ENCODE data around the gene ORC6. TPM values are rescaled to one million over a fixed set of nuclear protein-coding genes. Genes with fewer than 3 reads are reported as not detected.

Gene ORC6
- total RNA-seq, 1 experiment from 2014 or later: 95.0 TPM

GRCh38 chr16:46700048-46700447 lies 10.6 kb downstream of the ORC6 start:
- Histone ChIP-seq H2BK5ac (ENCODE audit: insufficient read length, low read length) (no peak overlapping the region), H2BK120ac (ENCODE audit: low read depth, low read length, poor library complexity, severe bottlenecking) (no peak overlapping the region), H3K4me1 (ENCODE audit: insufficient read depth, low read length) (no peaks in the 10 kb centered on the region), H3K23ac (ENCODE audit: insufficient read length, low read depth, low read length) (no peak overlapping the region), H3K56ac (ENCODE audit: insufficient read length, low read depth, low read length) (no peak overlapping the region), H3K9me3 (ENCODE audit: control insufficient read depth, low read depth, low read length) (no peaks in the 10 kb centered on the region), H3K27me3 (ENCODE audit: insufficient read depth, low read length) (no peaks in the 10 kb centered on the region), H2AK5ac (ENCODE audit: insufficient read length, low read length) (no peak overlapping the region), H4K20me1 (ENCODE audit: control insufficient read depth, insufficient read depth, insufficient read length) (no peaks in the 10 kb centered on the region), H3K79me1 (ENCODE audit: insufficient read depth, low read depth, low read length, poor library complexity, severe bottlenecking) (no peaks in the 10 kb centered on the region), H4K91ac (ENCODE audit: insufficient read length, low read depth, low read length) (no peak overlapping the region), H2BK20ac (ENCODE audit: low read depth, low read length, poor library complexity, severe bottlenecking) (no peak overlapping the region), H3K9ac (ENCODE audit: extremely low read depth, insufficient read length, low read length) (no peak overlapping the region), H3K14ac (ENCODE audit: insufficient read depth, low read length) (no peak overlapping the region), H3K18ac (ENCODE audit: insufficient read length, low read depth, low read length) (no peak overlapping the region), H3K4me2 (ENCODE audit: insufficient read depth, insufficient read length, low read length) (no peak overlapping the region), H3K23me2 (ENCODE audit: insufficient read length, low read depth, low read length, poor library complexity, severe bottlenecking) (no peaks in the 10 kb centered on the region), H2BK15ac (ENCODE audit: low read depth, low read length) (no peak overlapping the region), H4K5ac (ENCODE audit: insufficient read length, low read depth, low read length) (no peak overlapping the region), H3T11ph (ENCODE audit: low read length) (no peak overlapping the region), H2AFZ (ENCODE audit: low read length) (no peak overlapping the region), H4K8ac (replicated peaks; ENCODE audit: insufficient read length, low read depth, low read length) (no peak overlapping the region), H3K4ac (ENCODE audit: low read depth, low read length) (no peak overlapping the region), H2BK12ac (ENCODE audit: insufficient read length, low read depth, low read length) (no peak overlapping the region), H3K79me2 (ENCODE audit: insufficient read depth, low read length) (no peaks in the 10 kb centered on the region), H3K27ac (ENCODE audit: insufficient read length, low read depth, low read length) (no peak overlapping the region)
- Mint-ChIP-seq H3K27me3 (ENCODE audit: low read depth) (no peaks in the 10 kb centered on the region), H3K36me3 (ENCODE audit: insufficient read depth in 1 of 3, low read depth in 3 of 3) (peaks cover 21 to 57% (median 24%) of the 10 kb centered on the region in 3 experiments; a peak in 6 of 7 replicates), H3K4me3 (no peak overlapping the region), H3K27ac (no peak overlapping the region), H3K4me1 (no peaks in the 10 kb centered on the region), H3K9me3 (no peaks in the 10 kb centered on the region)
- WGBS (ENCODE audit: extremely low coverage, insufficient read length, low lambda C conversion rate): no CpG with 5 or more reads among the region's 3 CpGs
- no peak for TF ChIP-seq CTCF (conservative IDR thresholded peaks at IDR 0.05)
- DNase-seq: no peak

All from H9 (cell line).